Endothelial cell of umbilical vein (primary cell): Measurements from ENCODE around the gene TRAIP. TPM values are rescaled to one million over a fixed set of nuclear protein-coding genes. Genes with fewer than 3 reads are reported as not detected.

ENCODE experiments used
- BruUV-seq: library from RNA; stranded (reverse); fragments of 400-500 nt; replicated peaks from 2 replicates; lab custom pipeline; 2021; lab: Mats Ljungman, UMichigan
- CTCF ChIA-PET: fragments of 300-600, 350-600 bp; sonication (Branson Sonifier 250); formaldehyde crosslinking; loops from one replicate; lab custom pipeline; 2021; ENCODE audit warnings: antibody characterized with exemption, inconsistent platforms; lab: Charles Lee
- POLR2A ChIA-PET: fragments of 300-600, 350-600 bp; sonication (Branson Sonifier 250); formaldehyde crosslinking; loops from one replicate; lab custom pipeline; 2021; ENCODE audit warnings: antibody characterized with exemption, inconsistent platforms; lab: Charles Lee
- DNase-seq: peaks from one replicate; pipeline ENCODE4 v3.0.0-alpha.2; 2011; ENCODE audit warnings: low read depth, low spot score
- FAIRE-seq: peaks from 2 replicates; lab custom pipeline; 2011; peaks lifted over from hg19 to GRCh38; lab: Jason Lieb, UNC
- H2AFZ ChIP-seq: 2 replicates; pipeline ENCODE4 v1.6.0; 2012; ENCODE audit warnings: low read depth, low read length, control low read depth, inconsistent platforms
- H3K27ac ChIP-seq: 2 replicates; pipeline ENCODE4 v1.5.1; 2011; ENCODE audit warnings: low read depth, mild to moderate bottlenecking, control low read depth, low read length, moderate library complexity; ENCODE audit not compliant: insufficient read depth
- H3K27me3 ChIP-seq, 2 experiments: 2 replicates each; pipeline versions ENCODE4 v1.6.0 to v1.6.1; 2011; ENCODE audit warnings: low read length in 2 of 2, mixed read lengths in 1 of 2; ENCODE audit not compliant: control insufficient read depth in 2 of 2, insufficient read depth in 2 of 2
- H3K36me3 ChIP-seq, 2 experiments: 2 replicates in 1 of 2; 3 replicates in 1 of 2; pipeline ENCODE4 v1.5.1; 2011; ENCODE audit warnings: low read length in 2 of 2, mild to moderate bottlenecking in 1 of 2, moderate library complexity in 1 of 2; ENCODE audit not compliant: control insufficient read depth in 2 of 2, insufficient read depth in 2 of 2; ENCODE audit errors: extremely low read depth in 1 of 2
- H3K4me1 ChIP-seq: 3 replicates; pipeline ENCODE4 v1.5.1; 2011; ENCODE audit warnings: mild to moderate bottlenecking, low read length; ENCODE audit not compliant: control insufficient read depth, insufficient read depth; ENCODE audit errors: extremely low read depth
- H3K4me2 ChIP-seq: 2 replicates; pipeline ENCODE4 v1.6.1; 2011; ENCODE audit warnings: low read length, control low read depth, mixed read lengths; ENCODE audit not compliant: insufficient read depth
- H3K4me3 ChIP-seq, 3 experiments: fragments of 200-600 bp in 1 of 3; sonication (generic), shearing (Covaris generic) in 1 of 3; replicated peaks in 1 of 3; 2 replicates each; pipeline ENCODE4 v1.5.1; 2011 to 2016; ENCODE audit warnings: control low read depth in 3 of 3, low read length in 3 of 3, mild to moderate bottlenecking in 2 of 3, inconsistent platforms in 1 of 3, low read depth in 1 of 3, moderate library complexity in 1 of 3; ENCODE audit not compliant: insufficient read depth in 1 of 3
- H3K79me2 ChIP-seq: 2 replicates; pipeline ENCODE4 v1.6.0; 2012; ENCODE audit warnings: low read length, inconsistent platforms; ENCODE audit not compliant: control insufficient read depth, insufficient read depth
- H3K9ac ChIP-seq: replicated peaks from 2 replicates; pipeline ENCODE3; 2011; ENCODE audit warnings: low read length, control low read depth; ENCODE audit not compliant: insufficient read depth; ENCODE audit errors: extremely low read depth
- H3K9me1 ChIP-seq: replicated peaks from 3 replicates; pipeline ENCODE4 v1.6.0; 2011; ENCODE audit warnings: mild to moderate bottlenecking, low read length; ENCODE audit not compliant: control insufficient read depth, insufficient read depth; ENCODE audit errors: extremely low read depth
- H3K9me3 ChIP-seq: replicated peaks from 2 replicates; pipeline ENCODE4 v1.5.1; 2012; ENCODE audit warnings: low read length, inconsistent platforms; ENCODE audit not compliant: control insufficient read depth, insufficient read depth
- H4K20me1 ChIP-seq: replicated peaks from 2 replicates; pipeline ENCODE3; 2011; ENCODE audit warnings: mild to moderate bottlenecking, low read length; ENCODE audit not compliant: control insufficient read depth, insufficient read depth; ENCODE audit errors: extremely low read depth
- EZH2 ChIP-seq: IDR thresholded peaks from 2 replicates; pipeline ENCODE4 v1.6.1; 2012; ENCODE audit warnings: borderline replicate concordance, low read depth, mild to moderate bottlenecking, moderate library complexity, low read length, inconsistent platforms; ENCODE audit not compliant: severe bottlenecking
- FOS ChIP-seq: IDR thresholded peaks from 2 replicates; pipeline ENCODE4 v1.6.1; 2011; ENCODE audit warnings: mild to moderate bottlenecking, low read length, moderate library complexity, borderline replicate concordance; ENCODE audit not compliant: insufficient read depth
- GATA2 ChIP-seq: IDR thresholded peaks from 2 replicates; pipeline ENCODE4 v1.7.0; 2011; ENCODE audit warnings: low read depth, mild to moderate bottlenecking, moderate library complexity, mixed read lengths, low read length; ENCODE audit not compliant: insufficient read length, insufficient read depth
- JUN ChIP-seq: IDR thresholded peaks from 2 replicates; pipeline ENCODE4 v1.6.1; 2011; ENCODE audit warnings: borderline replicate concordance, low read depth; ENCODE audit not compliant: insufficient read length, insufficient read depth
- MAX ChIP-seq: IDR thresholded peaks from 2 replicates; pipeline ENCODE4 v1.6.1; 2011; ENCODE audit not compliant: insufficient read depth, insufficient read length
- MYC ChIP-seq: IDR thresholded peaks from one replicate; pipeline ENCODE4 v1.6.1; 2011; ENCODE audit warnings: mild to moderate bottlenecking, low read depth, low read length
- POLR2A ChIP-seq: IDR thresholded peaks from 2 replicates; pipeline ENCODE4 v1.6.1; 2012; ENCODE audit warnings: low read depth, mild to moderate bottlenecking, control low read depth, low read length
- POLR2AphosphoS5 ChIP-seq: IDR thresholded peaks from 2 replicates; pipeline ENCODE4 v1.6.1; 2012; ENCODE audit warnings: low read depth, mild to moderate bottlenecking, control low read depth, low read length, moderate library complexity; ENCODE audit not compliant: insufficient read depth
- dilution Hi-C: fragments of 300-500 bp; cut with MboI; formaldehyde crosslinking; loops from one replicate; pipeline ENCODE4 v1.15.0; 2019; ENCODE audit warnings: low sequenced_read_pairs; ENCODE audit not compliant: extremely low pct_ligation_motif_present
- intact Hi-C: fragments of 100-400 bp; cut with micrococcal nuclease; formaldehyde crosslinking; loops from one replicate; pipeline ENCODE4 v1.10.0; 2022
- polyA plus RNA-seq, 4 experiments: library from polyadenylated mRNA; depleted of rRNA in 3 of 4; stranded (reverse) in 3 of 4; unstranded in 1 of 4; fragments of >200 nt; gene quantifications; 2 replicates each; pipeline versions ENCODE4 v1.2.1 to v1.2.3, GENCODE V29; 2011 to 2012; ENCODE audit warnings: missing spikeins in 1 of 4
- total RNA-seq: library from RNA; stranded (reverse); gene quantifications from 2 replicates; pipeline ENCODE4 v1.2.3, GENCODE V29; 2021
- TF ChIP-seq, protein P1 (sequence below), 2 donors: IDR thresholded peaks; 1 replicate in 1 of 2; 2 replicates in 1 of 2; pipeline ENCODE4 v1.5.1; 2011; ENCODE audit warnings: low read length in 2 of 2, mild to moderate bottlenecking in 2 of 2, moderate library complexity in 2 of 2, control low read depth in 1 of 2, inconsistent platforms in 1 of 2, low read depth in 1 of 2; ENCODE audit not compliant: insufficient read depth in 1 of 2; ENCODE audit errors: extremely low read depth in 1 of 2

TRAIP gene
- total and polyA plus RNA-seq, 2 donors (not counting 3 experiments of a cell fraction or from before 2014, with no cell fraction given): 9.5 to 13.4 TPM

- Histone ChIP-seq H3K36me3 (no peaks in the 10 kb centered on the region), H3K27ac (no peak overlapping the region), H3K9me3 (no peaks in the 10 kb centered on the region), H3K4me3 (no peak overlapping the region), H3K27me3 (peaks cover 7 to 8% of the 10 kb centered on the region in 2 experiments), H3K9me1 (no peaks in the 10 kb centered on the region), H3K4me1 (no peaks in the 10 kb centered on the region), H2AFZ (no peak overlapping the region), H3K4me2 (no peak overlapping the region), H3K79me2 (no peaks in the 10 kb centered on the region), H3K9ac (no peak overlapping the region), H4K20me1 (no peaks in the 10 kb centered on the region)
- no peak for TF ChIP-seq MYC
- FAIRE-seq (no peak), DNase-seq (no peak)
- CTCF ChIA-PET: interaction anchor here (1.2 to 1.4 kb wide), 2 partner anchors 12 to 42 kb away, joined by 5 read pairs; no protein-coding TSS in a partner anchor
- POLR2A ChIA-PET: no interaction called here
- intact Hi-C loops (no loop called here), dilution Hi-C loops (no loop called here)
- BruUV-seq: no TSS peak
Observed at GRCh38 chr3:49880581-49881315, 24.4 kb upstream of the TRAIP start.

DNA sequence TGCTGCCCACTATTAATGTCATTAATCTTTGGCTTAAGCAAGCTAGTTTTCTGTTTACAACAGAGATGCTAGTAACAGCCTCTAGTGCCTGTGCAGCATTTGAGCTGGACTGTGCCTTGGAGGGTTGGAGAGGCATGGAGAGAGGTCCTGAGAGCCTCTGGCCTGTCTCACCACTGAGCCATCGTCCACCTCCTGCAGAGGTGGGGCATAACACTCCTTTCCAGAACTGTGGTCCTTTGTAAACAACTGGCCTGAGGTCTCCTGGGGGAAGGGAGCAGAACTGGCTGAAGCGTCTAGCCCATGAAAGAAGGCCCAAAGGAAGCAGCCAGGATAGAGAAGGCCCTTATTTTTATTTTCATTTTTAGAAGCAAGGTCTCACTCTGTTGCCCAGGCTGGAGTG lies 23.4 kb upstream of the TRAIP start:
- H3K4me1 ChIP-seq: no peaks in the 10 kb centered on the region
- no peaks in the 10 kb centered on the region for H3K9me1 ChIP-seq
- no peak overlapping the region for H3K9ac ChIP-seq
- FAIRE-seq (no peak), DNase-seq (no peak)
- no peak overlapping the region for H3K4me3 ChIP-seq
- no peak for TF ChIP-seq POLR2A
- TF ChIP-seq GATA2: no peak
- no peak for TF ChIP-seq MAX
- TF ChIP-seq JUN: no peak
- no peak for TF ChIP-seq FOS
- TF ChIP-seq, protein P1, sequence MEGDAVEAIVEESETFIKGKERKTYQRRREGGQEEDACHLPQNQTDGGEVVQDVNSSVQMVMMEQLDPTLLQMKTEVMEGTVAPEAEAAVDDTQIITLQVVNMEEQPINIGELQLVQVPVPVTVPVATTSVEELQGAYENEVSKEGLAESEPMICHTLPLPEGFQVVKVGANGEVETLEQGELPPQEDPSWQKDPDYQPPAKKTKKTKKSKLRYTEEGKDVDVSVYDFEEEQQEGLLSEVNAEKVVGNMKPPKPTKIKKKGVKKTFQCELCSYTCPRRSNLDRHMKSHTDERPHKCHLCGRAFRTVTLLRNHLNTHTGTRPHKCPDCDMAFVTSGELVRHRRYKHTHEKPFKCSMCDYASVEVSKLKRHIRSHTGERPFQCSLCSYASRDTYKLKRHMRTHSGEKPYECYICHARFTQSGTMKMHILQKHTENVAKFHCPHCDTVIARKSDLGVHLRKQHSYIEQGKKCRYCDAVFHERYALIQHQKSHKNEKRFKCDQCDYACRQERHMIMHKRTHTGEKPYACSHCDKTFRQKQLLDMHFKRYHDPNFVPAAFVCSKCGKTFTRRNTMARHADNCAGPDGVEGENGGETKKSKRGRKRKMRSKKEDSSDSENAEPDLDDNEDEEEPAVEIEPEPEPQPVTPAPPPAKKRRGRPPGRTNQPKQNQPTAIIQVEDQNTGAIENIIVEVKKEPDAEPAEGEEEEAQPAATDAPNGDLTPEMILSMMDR (IDR thresholded peaks at IDR 0.05; ENCODE audit: extremely low read depth in 1 of 2, insufficient read depth in 1 of 2, low read depth in 1 of 2, low read length in 2 of 2): no peak
- no peak for TF ChIP-seq POLR2AphosphoS5
- no peak for TF ChIP-seq MYC
- TF ChIP-seq EZH2: no peak
- no peak overlapping the region for H3K27ac ChIP-seq
- H3K9me3 ChIP-seq: no peaks in the 10 kb centered on the region
- BruUV-seq: no TSS peak
- POLR2A ChIA-PET: no interaction called here
- H3K36me3 ChIP-seq: no peaks in the 10 kb centered on the region
- CTCF ChIA-PET: interaction anchor here (1.4 kb wide), 1 partner anchor 41 kb away, joined by 5 read pairs; no protein-coding TSS in a partner anchor
- intact Hi-C loops (no loop called here), dilution Hi-C loops (no loop called here)
- peaks cover 7 to 8% of the 10 kb centered on the region in 2 experiments for H3K27me3 ChIP-seq
- no peak overlapping the region for H3K4me2 ChIP-seq
- H4K20me1 ChIP-seq: no peaks in the 10 kb centered on the region
- no peak overlapping the region for H2AFZ ChIP-seq
- no peaks in the 10 kb centered on the region for H3K79me2 ChIP-seq
